Activated CD8-positive, alpha-beta T cell treated with anti-CD3 and anti-CD28 coated beads for 36 hours (primary cell): ENCODE data around the gene CDH23. TPM values are rescaled to one million over a fixed set of nuclear protein-coding genes. Genes with fewer than 3 reads are reported as not detected.

Source experiments
- ATAC-seq: fragments of 200-7000 bp; cut with Tn5 transposase; one replicate; pipeline ENCODE4 v1.10.0; 2021; ENCODE audit warnings: mild to moderate bottlenecking, moderate library complexity
- CTCF ChIA-PET: fragments of 350-600 bp; sonication (Branson Sonifier 250); formaldehyde crosslinking; loops from one replicate; lab custom pipeline; 2021; ENCODE audit warnings: antibody characterized with exemption; lab: Charles Lee
- POLR2A ChIA-PET: fragments of 350-600 bp; sonication (Branson Sonifier 250); formaldehyde crosslinking; loops from one replicate; lab custom pipeline; 2021; ENCODE audit warnings: antibody characterized with exemption; lab: Charles Lee
- DNase-seq: peaks from one replicate; pipeline ENCODE4 v3.0.0-alpha.2; 2020
- H3K27ac Mint-ChIP-seq: one replicate; pipeline ENCODE4 v1.8.0; 2021; ENCODE audit warnings: mild to moderate bottlenecking, mixed read lengths
- H3K27me3 Mint-ChIP-seq: one replicate; pipeline ENCODE4 v1.8.0; 2021; ENCODE audit warnings: mixed read lengths
- H3K36me3 Mint-ChIP-seq: one replicate; pipeline ENCODE4 v1.8.0; 2021; ENCODE audit warnings: low read depth, mixed read lengths
- H3K4me1 Mint-ChIP-seq: one replicate; pipeline ENCODE4 v1.8.0; 2021; ENCODE audit warnings: low read depth, mixed read lengths
- H3K4me3 Mint-ChIP-seq: one replicate; pipeline ENCODE4 v1.8.0; 2021; ENCODE audit warnings: mild to moderate bottlenecking, moderate library complexity, mixed read lengths
- H3K9me3 Mint-ChIP-seq: one replicate; pipeline ENCODE4 v1.8.0; 2021; ENCODE audit warnings: mixed read lengths
- intact Hi-C: fragments of 100-400 bp; cut with micrococcal nuclease; formaldehyde crosslinking; loops from one replicate; pipeline ENCODE4 v1.10.0; 2022
- total RNA-seq, 2 experiments: library from RNA; stranded (reverse); gene quantifications; one replicate each; pipeline ENCODE4 v1.2.3, GENCODE V29; 2021
- TF ChIP-seq, protein P1 (sequence below): fragments of 200-600 bp; IDR thresholded peaks from one replicate; pipeline ENCODE4 v1.8.0; 2022; ENCODE audit warnings: antibody characterized with exemption, mild to moderate bottlenecking

Gene CDH23
- total RNA-seq, 2 experiments from 2014 or later: 2.4 to 2.7 TPM

DNA sequence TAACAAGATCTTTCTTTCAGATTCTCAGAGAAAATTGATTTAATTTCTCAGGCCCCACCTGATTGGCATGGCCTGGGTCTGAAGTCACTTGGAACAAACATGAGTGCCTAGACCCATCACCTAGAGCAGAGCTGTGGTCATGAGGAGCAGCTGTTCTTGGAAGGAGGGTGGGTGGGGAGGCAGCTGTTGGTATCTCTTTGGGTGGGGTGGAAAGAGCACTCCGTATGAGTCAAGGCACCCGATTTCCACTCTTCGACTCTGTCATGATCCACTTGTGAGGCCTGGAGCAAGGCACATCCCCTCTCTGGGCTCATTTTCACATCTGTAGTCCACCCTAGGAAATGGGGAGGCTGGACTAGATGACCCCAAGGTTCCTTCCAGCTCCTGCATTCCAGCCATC lies 166.2 kb downstream of the CDH23 start:
- no peak for DNase-seq
- H3K27me3 Mint-ChIP-seq: peaks cover 20% of the 10 kb centered on the region
- no peak overlapping the region for H3K4me3 Mint-ChIP-seq
- ChIA-PET CTCF (no interaction called here), POLR2A (interaction anchor here (0.7 kb wide), 1 partner anchor 48 kb away, joined by 3 read pairs; no protein-coding TSS in a partner anchor)
- no peaks in the 10 kb centered on the region for H3K36me3 Mint-ChIP-seq
- TF ChIP-seq, protein P1, sequence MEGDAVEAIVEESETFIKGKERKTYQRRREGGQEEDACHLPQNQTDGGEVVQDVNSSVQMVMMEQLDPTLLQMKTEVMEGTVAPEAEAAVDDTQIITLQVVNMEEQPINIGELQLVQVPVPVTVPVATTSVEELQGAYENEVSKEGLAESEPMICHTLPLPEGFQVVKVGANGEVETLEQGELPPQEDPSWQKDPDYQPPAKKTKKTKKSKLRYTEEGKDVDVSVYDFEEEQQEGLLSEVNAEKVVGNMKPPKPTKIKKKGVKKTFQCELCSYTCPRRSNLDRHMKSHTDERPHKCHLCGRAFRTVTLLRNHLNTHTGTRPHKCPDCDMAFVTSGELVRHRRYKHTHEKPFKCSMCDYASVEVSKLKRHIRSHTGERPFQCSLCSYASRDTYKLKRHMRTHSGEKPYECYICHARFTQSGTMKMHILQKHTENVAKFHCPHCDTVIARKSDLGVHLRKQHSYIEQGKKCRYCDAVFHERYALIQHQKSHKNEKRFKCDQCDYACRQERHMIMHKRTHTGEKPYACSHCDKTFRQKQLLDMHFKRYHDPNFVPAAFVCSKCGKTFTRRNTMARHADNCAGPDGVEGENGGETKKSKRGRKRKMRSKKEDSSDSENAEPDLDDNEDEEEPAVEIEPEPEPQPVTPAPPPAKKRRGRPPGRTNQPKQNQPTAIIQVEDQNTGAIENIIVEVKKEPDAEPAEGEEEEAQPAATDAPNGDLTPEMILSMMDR: no peak
- no peaks in the 10 kb centered on the region for H3K9me3 Mint-ChIP-seq
- H3K27ac Mint-ChIP-seq: no peak overlapping the region
- intact Hi-C loops: no loop called here
- H3K4me1 Mint-ChIP-seq: no peaks in the 10 kb centered on the region
- no peak for ATAC-seq

DNA sequence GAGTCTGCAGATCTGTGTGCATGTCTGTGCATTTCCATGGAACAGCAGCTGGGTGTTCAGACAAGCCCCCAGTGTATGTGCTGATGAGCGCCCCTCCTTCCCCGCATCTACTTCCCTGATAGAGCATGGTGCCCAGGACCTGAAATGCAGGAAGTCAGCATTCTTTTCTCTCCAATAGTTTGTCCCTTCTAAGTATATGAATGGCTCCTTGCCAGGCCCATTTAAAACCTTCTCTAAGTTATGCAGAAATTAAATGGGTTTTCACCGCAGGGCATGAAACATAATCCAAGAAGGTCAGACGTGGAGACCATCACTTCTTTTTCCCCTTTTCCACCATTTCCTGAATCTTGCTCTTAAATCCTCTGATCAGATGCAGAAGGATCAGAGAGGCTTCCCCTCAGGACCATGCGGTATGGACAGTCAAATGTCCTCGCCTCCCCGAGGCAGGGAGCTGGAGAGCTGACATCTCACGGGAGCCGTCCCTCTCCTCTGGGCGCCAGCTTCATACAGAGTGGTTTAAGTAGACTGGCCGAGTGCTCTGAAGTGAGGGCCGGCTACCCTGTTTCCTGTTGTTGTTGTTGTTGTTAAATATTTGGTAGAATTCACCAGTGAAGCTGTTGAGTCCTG lies 167.6 kb downstream of the CDH23 start:
- H3K4me3 Mint-ChIP-seq: no peak overlapping the region
- H3K27me3 Mint-ChIP-seq: peaks cover 12% of the 10 kb centered on the region
- TF ChIP-seq, protein P1: no peak
- no peaks in the 10 kb centered on the region for H3K9me3 Mint-ChIP-seq
- ChIA-PET CTCF (no interaction called here), POLR2A (interaction anchor here (0.6 kb wide), 1 partner anchor 190 kb away, joined by 3 read pairs; no protein-coding TSS in a partner anchor)
- no peaks in the 10 kb centered on the region for H3K4me1 Mint-ChIP-seq
- H3K27ac Mint-ChIP-seq: no peak overlapping the region
- DNase-seq: no peak
- intact Hi-C loops: no loop called here
- no peaks in the 10 kb centered on the region for H3K36me3 Mint-ChIP-seq
- no peak for ATAC-seq

DNA sequence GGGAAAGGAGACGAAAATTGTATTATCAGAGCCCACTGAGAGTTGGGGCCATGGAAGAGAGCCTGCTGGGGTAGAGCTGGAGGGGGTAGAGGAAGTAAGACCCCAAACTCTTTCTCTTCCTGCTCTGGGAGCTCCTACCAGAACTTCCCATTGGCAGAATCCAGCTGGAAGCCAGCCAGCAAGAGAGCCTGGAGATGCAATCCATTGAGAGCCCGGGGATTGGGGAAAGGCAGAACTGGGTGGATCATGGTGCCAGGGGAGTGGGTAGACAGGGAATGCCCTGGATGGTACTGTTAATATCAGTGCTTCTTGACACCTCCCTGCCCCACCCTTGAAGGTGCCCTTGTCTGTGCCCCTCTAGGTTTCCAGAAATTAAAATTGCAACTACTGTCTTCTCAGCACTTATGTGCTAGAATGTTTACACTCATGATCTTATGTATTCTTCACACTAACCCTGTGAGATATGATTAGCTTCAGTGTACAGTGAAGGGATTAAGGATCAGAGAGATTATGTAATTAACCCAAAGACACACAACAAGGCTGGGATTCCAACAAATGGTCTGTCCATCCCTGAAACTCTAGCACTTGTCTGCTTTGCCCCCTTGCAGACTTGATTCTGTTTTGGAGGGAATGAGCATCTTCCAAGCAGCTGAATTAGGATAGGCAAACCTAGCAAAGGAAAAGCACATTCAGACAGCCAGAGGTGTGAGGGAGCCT lies 168.7 kb downstream of the CDH23 start:
- TF ChIP-seq, protein P1: no peak
- ChIA-PET CTCF (interaction anchor here (1.0 to 1.3 kb wide), 3 partner anchors 82 to 331 kb away, joined by 3 to 4 read pairs (median 3); no protein-coding TSS in a partner anchor), POLR2A (interaction anchor here (0.6 kb wide), 1 partner anchor 191 kb away, joined by 3 read pairs; no protein-coding TSS in a partner anchor)
- ATAC-seq (no peak), DNase-seq (no peak)
- no peaks in the 10 kb centered on the region for H3K9me3 Mint-ChIP-seq
- H3K4me1 Mint-ChIP-seq: no peaks in the 10 kb centered on the region
- H3K4me3 Mint-ChIP-seq: no peak overlapping the region
- H3K27ac Mint-ChIP-seq: no peak overlapping the region
- intact Hi-C loops: loop anchor here (5.0 kb wide), 1 partner anchor 168 kb away; the partner anchor contains the start of gene CDH23
- H3K27me3 Mint-ChIP-seq: peaks cover 7% of the 10 kb centered on the region
- H3K36me3 Mint-ChIP-seq: no peaks in the 10 kb centered on the region

DNA sequence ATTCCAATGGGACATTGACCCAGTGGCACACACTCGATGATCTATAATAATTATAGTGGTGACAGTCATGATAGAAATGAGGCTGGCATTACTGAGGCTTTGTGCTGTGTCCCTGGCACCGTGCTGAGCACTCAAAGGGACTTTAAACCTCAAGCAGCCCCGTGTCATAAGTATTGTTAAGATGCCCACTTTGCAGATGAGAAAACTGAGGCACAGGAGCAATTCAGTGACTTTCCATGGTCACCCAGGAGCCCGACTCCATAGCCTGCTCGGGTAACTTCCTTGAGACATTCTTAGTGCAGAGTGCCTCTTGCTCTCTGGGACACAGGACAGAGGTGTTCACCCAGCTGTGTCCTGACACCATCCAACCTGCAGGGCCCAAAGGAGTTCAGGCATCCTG lies 170.3 kb downstream of the CDH23 start:
- Mint-ChIP-seq H3K36me3 (no peaks in the 10 kb centered on the region), H3K9me3 (no peaks in the 10 kb centered on the region), H3K27ac (no peak overlapping the region), H3K27me3 (no peaks in the 10 kb centered on the region), H3K4me1 (no peaks in the 10 kb centered on the region), H3K4me3 (no peak overlapping the region)
- ATAC-seq: no peak
- ChIA-PET POLR2A (no interaction called here), CTCF (interaction anchor here (0.6 to 2.3 kb wide), 4 partner anchors 42 to 252 kb away, joined by 3 to 9 read pairs (median 3); no protein-coding TSS in a partner anchor)
- intact Hi-C loops: loop anchor here (5.0 kb wide), 1 partner anchor 170 kb away; the partner anchor contains the start of gene CDH23
- TF ChIP-seq, protein P1: no peak
- DNase-seq: no peak
